Gastroesophageal sphincter (tissue), 4 donors: ENCODE results near the gene GRM4. TPM values are rescaled to one million over a fixed set of nuclear protein-coding genes. Genes with fewer than 3 reads are reported as not detected.

Experiments used
- ATAC-seq: fragments of 150-250 bp; one replicate; pipeline ENCODE4 v1.9.1; 2016; ENCODE audit warnings: mild to moderate bottlenecking, moderate library complexity
- H3K27ac ChIP-seq, 4 donors: fragments of 200-600 bp; sonication (generic) in 3 of 4; 1 replicate in 3 of 4; 2 replicates in 1 of 4; pipeline ENCODE4 v1.5.1; 2016 to 2019
- H3K27me3 ChIP-seq: fragments of 200-600 bp; sonication (generic); one replicate; pipeline ENCODE4 v1.5.1; 2019
- H3K36me3 ChIP-seq, 2 donors: fragments of 200-600 bp; sonication (generic); one replicate each; pipeline ENCODE4 v1.5.1; 2019; ENCODE audit warnings: control low read depth in 1 of 2
- H3K4me1 ChIP-seq, 3 donors: fragments of 200-600 bp; sonication (generic); 1 replicate in 2 of 3; 2 replicates in 1 of 3; pipeline ENCODE4 v1.5.1; 2016 to 2019; ENCODE audit warnings: control low read depth in 2 of 3
- H3K4me3 ChIP-seq, 2 donors: fragments of 200-600 bp; sonication (generic); one replicate each; pipeline ENCODE4 v1.5.1; 2019; ENCODE audit warnings: mild to moderate bottlenecking in 1 of 2, moderate library complexity in 1 of 2
- H3K9me3 ChIP-seq, 3 donors: fragments of 200-600 bp; sonication (generic); one replicate each; pipeline ENCODE4 v1.5.1; 2017 to 2019; ENCODE audit warnings: control low read depth in 2 of 3
- EP300 ChIP-seq: sonication (generic); formaldehyde crosslinking; IDR thresholded peaks from one replicate; pipeline ENCODE4 v1.6.1; 2017; ENCODE audit warnings: antibody characterized with exemption, mild to moderate bottlenecking
- POLR2A ChIP-seq, 2 donors: fragments of 450-650 bp; IDR thresholded peaks; one replicate each; pipeline ENCODE4 v1.6.1; 2017; ENCODE audit warnings: antibody characterized with exemption in 2 of 2, mild to moderate bottlenecking in 2 of 2, moderate library complexity in 1 of 2
- POLR2AphosphoS5 ChIP-seq: sonication (generic); formaldehyde crosslinking; IDR thresholded peaks from one replicate; pipeline ENCODE4 v1.6.1; 2017; ENCODE audit warnings: antibody characterized with exemption
- WGBS, 2 donors: methylation state at CpG; one replicate each; pipeline ENCODE4 v1.1.5; 2018; ENCODE audit warnings: low coverage in 1 of 2; 5-methylcytosine and 5-hydroxymethylcytosine counted together
- total RNA-seq, 4 donors: library from RNA; depleted of rRNA; stranded (reverse); fragments of >200 nt; gene quantifications; one replicate each; pipeline ENCODE4 v1.1.0, GENCODE V29; 2016
- TF ChIP-seq, protein P1 (sequence below), 4 experiments: fragments of 200-600 bp in 2 of 4; fragments of 450-650 bp in 2 of 4; sonication (generic) in 1 of 4; IDR thresholded peaks; one replicate each; pipeline ENCODE4 v1.5.1; 2017 to 2019; ENCODE audit warnings: antibody characterized with exemption in 4 of 4, mild to moderate bottlenecking in 2 of 4, moderate library complexity in 2 of 4

GRM4 gene
- total RNA-seq, 4 donors from 2014 or later, result not detected

GRCh38 chr6:34149831-34150400, 4.0 kb upstream of the GRM4 start:
- H3K9me3 ChIP-seq, result no peaks in the 10 kb centered on the region
- WGBS, 2 donors, result 50 to 71% methylated on average over 1 to 3 of the region's 4 CpGs
- peaks cover 95% of the 10 kb centered on the region for H3K27me3 ChIP-seq
- H3K4me3 ChIP-seq, result no peak overlapping the region
- TF ChIP-seq EP300, result no peak
- TF ChIP-seq POLR2AphosphoS5, result no peak
- TF ChIP-seq, protein P1, sequence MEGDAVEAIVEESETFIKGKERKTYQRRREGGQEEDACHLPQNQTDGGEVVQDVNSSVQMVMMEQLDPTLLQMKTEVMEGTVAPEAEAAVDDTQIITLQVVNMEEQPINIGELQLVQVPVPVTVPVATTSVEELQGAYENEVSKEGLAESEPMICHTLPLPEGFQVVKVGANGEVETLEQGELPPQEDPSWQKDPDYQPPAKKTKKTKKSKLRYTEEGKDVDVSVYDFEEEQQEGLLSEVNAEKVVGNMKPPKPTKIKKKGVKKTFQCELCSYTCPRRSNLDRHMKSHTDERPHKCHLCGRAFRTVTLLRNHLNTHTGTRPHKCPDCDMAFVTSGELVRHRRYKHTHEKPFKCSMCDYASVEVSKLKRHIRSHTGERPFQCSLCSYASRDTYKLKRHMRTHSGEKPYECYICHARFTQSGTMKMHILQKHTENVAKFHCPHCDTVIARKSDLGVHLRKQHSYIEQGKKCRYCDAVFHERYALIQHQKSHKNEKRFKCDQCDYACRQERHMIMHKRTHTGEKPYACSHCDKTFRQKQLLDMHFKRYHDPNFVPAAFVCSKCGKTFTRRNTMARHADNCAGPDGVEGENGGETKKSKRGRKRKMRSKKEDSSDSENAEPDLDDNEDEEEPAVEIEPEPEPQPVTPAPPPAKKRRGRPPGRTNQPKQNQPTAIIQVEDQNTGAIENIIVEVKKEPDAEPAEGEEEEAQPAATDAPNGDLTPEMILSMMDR (IDR thresholded peaks at IDR 0.05), result no peak
- TF ChIP-seq POLR2A (IDR thresholded peaks at IDR 0.05), result no peak
- no peak overlapping the region for H3K27ac ChIP-seq
- no peak for ATAC-seq
- peaks cover 0 to 22% (median 12%) of the 10 kb centered on the region in 3 donors for H3K4me1 ChIP-seq
- H3K36me3 ChIP-seq, result no peaks in the 10 kb centered on the region

DNA sequence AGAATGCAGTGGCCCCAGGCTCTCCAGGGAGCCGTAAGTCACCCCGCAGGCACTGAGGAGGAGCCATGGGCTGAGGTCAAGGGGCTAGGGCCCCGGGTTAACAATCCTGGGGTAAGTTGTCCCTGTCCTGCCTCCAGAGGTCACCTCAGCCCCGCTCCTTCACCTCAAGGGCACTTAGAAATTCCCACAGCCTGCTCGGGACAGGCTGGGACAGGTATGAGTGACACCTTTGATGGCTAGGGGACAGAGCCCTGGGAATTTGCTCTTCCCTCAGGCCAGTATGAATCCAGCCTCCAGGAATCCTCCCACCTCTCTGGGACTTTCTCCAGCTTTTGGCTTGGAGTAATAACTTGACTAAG, 3.5 kb upstream of the GRM4 start:
- H3K4me1 ChIP-seq, result peaks cover 0 to 22% (median 12%) of the 10 kb centered on the region in 3 donors
- H3K36me3 ChIP-seq, result no peaks in the 10 kb centered on the region
- no peak for ATAC-seq
- H3K9me3 ChIP-seq, result no peaks in the 10 kb centered on the region
- no peak overlapping the region for H3K27ac ChIP-seq
- peaks cover 95% of the 10 kb centered on the region for H3K27me3 ChIP-seq
- WGBS, 2 donors, result 10 to 25% methylated on average over 1 to 2 of the region's 5 CpGs
- H3K4me3 ChIP-seq, result no peak overlapping the region
- TF ChIP-seq EP300 (no peak), POLR2AphosphoS5 (no peak), POLR2A (IDR thresholded peaks at IDR 0.05) (no peak)
- TF ChIP-seq, protein P1 (IDR thresholded peaks at IDR 0.05), result no peak

DNA sequence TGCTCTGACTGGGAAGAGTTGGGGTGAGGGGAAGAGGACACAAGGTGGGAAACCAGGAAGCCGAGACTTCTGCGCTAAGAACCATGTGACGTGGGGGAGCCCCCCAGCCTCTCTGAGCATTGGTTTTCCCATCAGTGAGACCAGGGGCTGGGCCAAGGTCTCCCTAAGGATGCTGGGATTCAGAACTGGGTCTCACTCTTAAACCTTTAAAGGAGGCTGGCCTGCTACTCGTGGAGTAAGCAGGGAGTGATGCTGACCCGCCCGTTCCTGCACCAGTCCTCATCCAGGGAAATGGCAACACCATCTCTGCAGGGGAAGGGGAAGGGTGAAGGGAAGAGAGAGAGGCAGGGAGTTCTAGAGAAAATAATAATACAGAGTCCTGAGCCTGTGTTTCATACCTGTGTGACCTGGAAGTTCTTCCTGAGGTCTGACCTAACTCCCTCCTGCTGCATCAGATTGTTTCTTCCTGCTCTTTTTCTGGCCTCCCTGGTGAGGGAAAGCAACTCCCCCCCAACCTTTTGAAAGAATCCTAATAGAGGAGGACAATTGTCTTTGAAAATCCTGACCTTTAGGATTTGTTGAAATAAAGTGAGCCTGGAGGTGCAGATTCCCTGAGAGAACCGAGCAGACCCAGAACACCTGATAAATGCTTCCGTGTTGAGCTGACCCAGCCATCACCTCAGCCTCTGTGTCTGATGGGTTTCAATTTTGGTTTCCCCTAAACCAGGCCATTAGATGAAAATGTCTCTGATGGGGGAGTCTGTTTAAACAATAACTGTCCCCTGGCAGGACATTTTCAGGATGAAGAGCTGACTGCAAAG, 3.0 kb upstream of the GRM4 start:
- Histone ChIP-seq H3K27ac (no peak overlapping the region), H3K4me3 (no peak overlapping the region), H3K9me3 (no peaks in the 10 kb centered on the region), H3K4me1 (peaks cover 0 to 24% (median 17%) of the 10 kb centered on the region in 3 donors), H3K36me3 (no peaks in the 10 kb centered on the region), H3K27me3 (peaks cover 95% of the 10 kb centered on the region)
- no peak for ATAC-seq
- TF ChIP-seq POLR2A (IDR thresholded peaks at IDR 0.05) (no peak), POLR2AphosphoS5 (no peak), EP300 (no peak)
- TF ChIP-seq, protein P1 (IDR thresholded peaks at IDR 0.05), result no peak
- 30 to 72% methylated on average over 2 to 4 of the region's 8 CpGs for WGBS, 2 donors

GRCh38 chr6:34147906-34148630, 2.2 kb upstream of the GRM4 start:
- Histone ChIP-seq H3K4me3 (no peak overlapping the region), H3K4me1 (peaks cover 0 to 32% (median 25%) of the 10 kb centered on the region in 3 donors), H3K9me3 (no peaks in the 10 kb centered on the region), H3K36me3 (no peaks in the 10 kb centered on the region), H3K27me3 (peaks cover 95% of the 10 kb centered on the region), H3K27ac (no peak overlapping the region)
- ATAC-seq, result no peak
- TF ChIP-seq POLR2AphosphoS5, result no peak
- TF ChIP-seq POLR2A (IDR thresholded peaks at IDR 0.05), result no peak
- TF ChIP-seq, protein P1 (IDR thresholded peaks at IDR 0.05), result no peak
- TF ChIP-seq EP300, result no peak
- 100% methylated on average over 2 of the region's 13 CpGs; no CpG with 5 or more reads in 1 of the 2 donors for WGBS, 2 donors
